GM18907 (cell line): Measurements from ENCODE around the gene ABAT.

Source experiments
- ATAC-seq: cut with Tn5 transposase; IDR thresholded peaks from one replicate; pipeline ENCODE4 v1.9.1; 2021; ENCODE audit warnings: mild to moderate bottlenecking, moderate library complexity; ENCODE audit not compliant: unreplicated experiment

Gene ABAT

DNA sequence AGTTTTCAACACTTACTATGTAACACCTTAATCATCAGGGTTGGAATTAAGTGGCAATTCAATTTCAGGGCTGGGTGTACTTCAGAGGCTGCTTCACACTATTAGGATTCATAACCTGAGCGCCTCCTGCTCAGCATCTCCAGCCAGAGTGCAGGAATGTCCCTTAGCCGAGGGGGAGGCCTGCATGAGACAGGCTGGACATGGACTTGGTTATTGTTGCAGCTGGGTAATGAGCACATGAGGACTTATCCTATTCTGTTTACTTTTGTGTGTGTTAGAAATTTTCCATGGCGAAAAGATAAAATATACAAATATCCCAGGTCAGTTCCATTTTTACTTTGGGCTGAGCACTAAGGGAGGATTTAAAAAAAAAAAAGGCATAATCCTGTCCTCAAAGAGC lies 133.6 kb downstream of the ABAT start:
- no peak for ATAC-seq

DNA sequence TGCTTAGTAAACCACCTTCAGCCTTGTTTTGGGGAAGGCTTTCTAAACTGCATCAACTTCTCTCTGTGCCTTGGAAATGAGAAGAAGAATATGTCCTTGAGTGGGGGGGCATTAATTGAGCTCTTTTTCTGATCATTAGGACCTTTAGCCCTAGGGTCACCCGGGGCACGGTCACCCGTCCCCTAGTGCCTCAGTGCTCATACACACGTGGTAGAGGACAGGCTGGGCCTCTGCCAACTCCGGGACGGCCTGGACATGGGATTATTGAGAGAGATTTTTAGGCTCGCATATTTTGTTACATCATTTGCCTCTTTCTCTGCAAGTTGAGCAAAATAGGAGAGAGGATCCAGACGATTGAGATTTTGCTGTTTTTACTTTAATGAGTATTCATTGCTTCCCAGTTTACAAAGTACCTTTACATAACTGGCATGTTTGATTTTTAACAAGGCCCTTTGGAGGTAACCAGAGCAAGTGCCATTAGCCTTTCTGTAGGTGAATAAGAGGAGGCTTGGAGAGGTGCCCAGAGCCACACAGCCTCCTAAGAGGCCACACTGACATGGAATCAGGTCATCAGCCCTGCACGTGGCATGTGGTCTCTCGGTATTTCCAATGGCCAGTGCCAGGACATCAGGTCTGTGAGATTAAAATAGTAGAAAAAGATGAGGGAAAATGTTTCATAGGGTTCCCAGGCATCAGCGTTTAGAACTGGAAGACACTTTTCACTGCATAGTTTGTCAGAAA lies 134.4 kb downstream of the ABAT start:
- ATAC-seq: no peak

DNA sequence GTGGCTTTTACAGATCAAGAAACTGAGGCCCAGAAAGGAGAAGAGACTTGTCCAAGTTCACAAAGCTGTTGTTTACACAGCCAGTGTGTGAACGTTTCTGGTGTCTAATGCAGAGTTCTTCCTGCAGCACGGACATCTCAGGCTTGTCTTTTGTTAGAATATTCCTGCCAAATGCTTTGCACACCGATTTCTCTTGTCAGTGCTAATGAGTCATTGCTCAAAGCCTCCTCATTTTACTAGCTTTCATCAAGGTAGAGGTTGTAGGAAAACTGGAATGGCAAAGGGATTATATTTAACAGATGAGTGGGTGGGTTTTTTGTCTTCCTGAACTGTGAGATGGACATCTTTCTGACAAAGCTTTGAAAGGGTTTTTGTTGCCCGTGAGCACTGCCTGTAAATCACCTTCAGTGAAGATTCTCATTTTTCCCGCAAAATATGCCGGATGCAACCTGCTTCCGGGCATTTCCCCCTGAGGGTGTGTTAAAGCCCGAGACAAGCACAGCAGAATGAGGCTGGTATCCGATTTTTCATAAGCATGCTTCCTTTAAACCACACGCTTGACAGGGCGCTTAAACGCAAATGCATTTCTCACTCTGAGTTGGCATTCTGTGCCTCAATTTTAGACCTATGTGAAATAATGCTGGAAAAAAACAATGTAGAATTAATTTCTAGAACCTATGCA lies 137.9 kb downstream of the ABAT start:
- no peak for ATAC-seq

DNA sequence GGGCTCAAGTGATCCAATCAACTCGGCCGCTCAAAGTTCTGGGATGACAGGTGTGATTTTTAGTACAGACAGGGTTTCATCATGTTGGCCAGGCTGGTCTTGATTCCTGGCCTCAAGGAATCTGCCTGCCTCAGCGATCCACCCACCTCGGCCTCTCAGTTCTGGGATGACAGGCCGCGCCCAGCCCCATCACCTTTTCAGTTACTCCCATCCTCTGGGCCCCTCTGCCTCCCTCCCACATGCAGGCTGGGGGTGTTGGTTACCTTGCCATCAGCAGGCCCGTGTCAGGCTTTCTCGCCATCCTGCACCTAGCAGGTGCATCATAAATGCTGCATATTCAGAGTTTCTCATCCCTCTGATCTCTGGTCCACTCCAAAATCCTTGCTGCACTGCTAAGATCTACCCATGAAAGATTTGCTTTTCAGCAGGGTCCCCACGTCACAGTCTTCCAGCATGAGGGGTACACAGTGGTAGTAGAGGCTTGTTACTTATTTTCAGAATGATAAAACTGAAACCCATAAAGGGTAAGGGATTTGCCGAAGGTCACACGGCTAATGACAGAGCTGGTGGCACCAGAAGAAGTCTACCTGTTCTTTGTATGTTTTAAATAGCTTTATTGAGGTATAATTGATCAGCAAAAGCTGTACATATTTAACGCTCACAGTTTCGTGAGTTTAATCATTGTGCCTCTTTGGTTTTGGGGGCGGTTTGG lies 139.8 kb downstream of the ABAT start:
- ATAC-seq: peak; percentile 39

DNA sequence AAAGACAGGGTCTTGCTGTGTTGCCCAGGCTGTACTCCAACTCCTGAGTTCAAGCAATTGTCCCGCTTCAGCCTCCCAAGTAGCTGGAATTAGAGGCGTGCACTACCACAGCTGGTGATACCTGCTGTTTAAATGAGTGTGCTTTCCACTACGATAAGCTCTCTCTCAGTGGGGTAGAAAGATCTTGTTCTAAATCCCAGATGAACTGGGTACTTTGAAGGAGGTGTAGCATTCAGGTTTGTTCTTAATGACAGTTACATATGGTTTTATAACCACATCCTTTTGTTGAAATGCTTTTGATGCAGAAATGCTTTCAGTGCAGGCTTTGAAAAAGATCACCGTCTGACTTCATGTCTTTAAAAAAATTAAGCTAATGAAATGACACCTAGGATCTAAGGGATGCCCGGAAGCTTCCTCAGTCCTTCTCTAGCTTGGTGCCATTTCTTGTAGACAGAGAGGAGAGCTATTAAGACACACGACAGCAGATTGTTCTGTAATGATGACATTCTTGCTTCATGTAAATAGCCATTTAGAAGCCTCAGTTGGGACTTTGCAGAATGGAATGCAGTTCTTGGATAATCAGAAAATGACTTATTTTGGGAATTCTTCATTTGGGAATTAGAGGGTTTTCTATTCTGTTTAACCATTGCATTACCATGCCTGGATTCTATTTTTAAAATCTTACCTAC lies 142.7 kb downstream of the ABAT start:
- ATAC-seq: no peak

DNA sequence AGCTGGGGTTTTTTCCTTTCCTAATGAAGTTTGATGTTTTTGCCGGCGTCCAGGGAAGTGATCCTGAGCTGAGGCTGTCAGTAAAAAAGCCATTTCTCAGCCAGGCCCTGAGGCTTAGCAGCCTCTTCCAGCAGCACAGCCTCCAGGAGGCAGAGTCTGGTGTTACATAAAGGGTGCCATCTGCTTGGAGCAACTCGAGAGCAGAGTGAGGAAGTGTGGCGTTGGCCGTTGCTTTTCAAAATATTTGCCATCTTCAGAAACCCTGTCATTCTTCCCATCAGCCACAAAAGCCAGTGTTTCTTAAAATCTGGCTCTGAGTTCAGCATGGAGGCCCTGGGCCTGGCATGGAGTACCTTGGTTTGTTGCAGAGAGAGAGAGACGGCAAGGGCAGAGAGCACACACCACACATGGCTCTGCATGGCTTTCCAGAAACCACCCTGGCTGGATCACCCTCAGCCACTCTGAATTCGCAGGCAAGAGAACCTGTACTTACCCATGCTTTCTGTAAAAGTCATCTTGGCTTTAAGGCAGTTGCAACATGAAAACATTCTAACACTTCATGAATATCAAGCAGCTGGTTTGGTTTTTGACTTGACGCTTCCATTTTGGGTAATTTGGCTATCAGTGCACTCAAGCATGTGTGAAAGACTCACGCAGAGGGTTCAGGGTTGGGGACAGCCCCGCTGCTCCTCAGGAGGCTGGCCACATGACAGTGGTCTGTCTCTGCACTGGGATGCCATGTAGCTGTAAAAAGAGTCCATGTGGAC lies 144.3 kb downstream of the ABAT start:
- peak; percentile 81 for ATAC-seq

DNA sequence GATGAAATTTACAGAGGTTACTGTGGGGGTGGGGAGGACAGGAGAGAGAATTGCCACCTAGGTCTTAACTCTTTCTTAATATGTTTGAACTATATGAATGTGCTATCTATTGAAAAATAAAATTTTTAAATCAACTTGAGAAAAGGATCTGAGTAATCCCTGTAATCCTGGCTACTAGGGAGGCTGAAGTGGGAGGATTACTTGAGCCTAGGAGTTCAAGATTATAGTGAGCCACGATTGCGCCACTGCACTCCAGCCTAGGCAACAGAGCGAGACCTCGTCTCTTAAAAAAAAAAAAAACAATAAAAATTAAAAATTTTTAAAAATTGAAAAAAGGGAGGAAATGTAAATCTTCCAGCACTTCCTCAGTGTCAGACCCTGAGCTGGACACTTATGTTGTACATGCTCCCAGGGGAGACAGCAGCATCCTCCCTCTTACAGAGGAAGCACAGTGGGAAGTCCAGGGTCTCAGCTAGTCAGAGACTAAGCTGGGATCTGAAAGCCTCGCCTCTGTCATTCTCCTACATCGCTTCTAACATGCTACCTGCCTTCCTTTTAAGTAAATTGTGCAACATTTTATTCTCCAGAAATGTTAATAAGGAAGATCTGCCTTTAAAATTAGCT lies 145.1 kb downstream of the ABAT start:
- ATAC-seq: no peak

DNA sequence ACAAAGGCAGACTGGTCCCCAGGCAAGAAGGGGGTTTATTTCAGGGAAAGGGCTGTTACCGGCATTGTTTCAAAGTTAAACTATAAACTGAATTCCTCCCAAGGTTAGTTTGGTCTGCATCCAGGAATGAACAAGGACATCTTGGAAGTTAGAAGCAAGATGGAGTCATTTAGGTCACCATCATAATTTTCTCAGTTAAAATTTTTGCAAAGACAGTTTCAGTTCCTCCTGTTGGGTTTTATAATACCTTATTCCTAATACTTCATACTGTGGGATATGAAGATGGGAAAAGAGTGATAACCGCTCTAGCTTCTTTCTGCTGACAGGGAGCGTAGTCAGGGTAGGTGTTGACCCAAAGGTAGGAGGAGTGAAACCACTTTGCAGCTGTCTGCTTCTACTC lies 148.0 kb downstream of the ABAT start:
- ATAC-seq: no peak

DNA sequence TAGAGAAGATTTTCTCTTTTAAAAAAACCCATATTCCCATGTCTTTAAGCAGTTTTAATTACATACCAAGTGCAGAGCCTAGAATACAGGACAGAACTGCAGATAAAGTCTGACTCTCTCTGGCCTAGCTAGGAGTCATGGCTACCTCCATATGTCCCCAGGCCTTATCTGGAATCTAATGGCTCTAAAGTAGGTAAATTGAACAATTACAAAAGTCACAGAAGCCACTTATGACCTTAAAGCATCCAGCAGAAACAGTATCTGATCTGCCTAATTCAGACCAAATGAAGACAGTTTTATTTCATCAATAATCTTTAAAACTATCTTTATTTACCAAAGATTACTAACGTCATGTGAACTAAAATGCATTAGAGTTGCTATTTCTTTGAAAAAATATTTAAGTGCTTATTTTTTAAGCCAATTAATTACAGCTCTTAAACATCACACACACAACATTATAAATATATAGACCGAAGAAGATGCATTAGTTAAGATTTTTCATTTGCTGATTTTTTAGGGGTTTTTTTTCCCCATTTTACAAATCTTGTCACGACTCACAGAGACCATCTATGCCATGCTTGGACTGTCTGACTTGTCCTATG lies 152.0 kb downstream of the ABAT start:
- no peak for ATAC-seq

DNA sequence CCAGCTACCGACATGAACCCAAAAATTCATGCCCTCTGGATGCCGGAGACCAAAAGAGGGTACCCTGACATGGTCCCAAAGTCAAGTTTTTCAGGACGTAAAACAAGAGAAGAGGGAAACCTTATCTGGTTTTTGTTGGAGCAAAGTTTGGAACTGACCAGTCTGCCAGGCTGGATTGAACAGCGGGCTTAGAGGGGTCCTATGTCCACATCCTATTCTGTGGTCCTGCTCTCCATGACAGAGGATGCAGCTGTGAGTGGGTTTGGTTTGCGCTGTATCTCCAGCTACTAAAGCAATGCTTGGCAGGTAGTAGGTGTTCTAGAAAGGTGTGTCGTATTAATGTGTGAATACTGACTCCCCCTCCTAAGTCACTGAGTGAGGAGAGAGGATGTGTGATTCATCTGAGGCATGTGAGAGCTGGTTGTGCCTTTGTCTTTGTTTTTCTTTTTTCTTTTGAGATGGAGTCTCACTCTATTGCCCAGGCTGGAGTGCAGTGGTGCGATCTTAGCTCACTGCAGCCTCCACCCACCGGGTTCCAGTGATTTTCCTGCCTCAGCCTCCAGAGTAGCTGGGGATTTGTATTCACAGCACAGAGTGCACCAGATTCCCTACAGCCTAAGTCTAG lies 154.2 kb downstream of the ABAT start:
- no peak for ATAC-seq

DNA sequence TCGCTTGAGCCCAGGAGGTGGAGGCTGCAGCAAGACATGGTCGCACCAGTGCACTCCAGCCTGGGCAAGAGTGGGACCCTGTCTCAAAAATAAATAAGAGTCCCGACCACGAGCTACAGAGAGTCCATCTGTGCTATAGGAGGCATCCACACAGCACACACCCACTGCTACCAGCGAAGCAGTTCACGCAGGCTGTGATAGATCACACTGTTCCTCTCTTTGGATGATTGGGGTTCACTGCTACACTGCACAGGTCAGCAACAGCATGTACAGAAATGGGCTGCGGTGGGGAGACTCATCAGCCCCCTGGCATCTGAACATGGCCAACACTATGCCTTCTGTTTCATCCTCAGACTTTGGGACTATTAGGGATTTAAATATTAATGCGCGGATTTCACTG lies 157.0 kb downstream of the ABAT start:
- no peak for ATAC-seq

DNA sequence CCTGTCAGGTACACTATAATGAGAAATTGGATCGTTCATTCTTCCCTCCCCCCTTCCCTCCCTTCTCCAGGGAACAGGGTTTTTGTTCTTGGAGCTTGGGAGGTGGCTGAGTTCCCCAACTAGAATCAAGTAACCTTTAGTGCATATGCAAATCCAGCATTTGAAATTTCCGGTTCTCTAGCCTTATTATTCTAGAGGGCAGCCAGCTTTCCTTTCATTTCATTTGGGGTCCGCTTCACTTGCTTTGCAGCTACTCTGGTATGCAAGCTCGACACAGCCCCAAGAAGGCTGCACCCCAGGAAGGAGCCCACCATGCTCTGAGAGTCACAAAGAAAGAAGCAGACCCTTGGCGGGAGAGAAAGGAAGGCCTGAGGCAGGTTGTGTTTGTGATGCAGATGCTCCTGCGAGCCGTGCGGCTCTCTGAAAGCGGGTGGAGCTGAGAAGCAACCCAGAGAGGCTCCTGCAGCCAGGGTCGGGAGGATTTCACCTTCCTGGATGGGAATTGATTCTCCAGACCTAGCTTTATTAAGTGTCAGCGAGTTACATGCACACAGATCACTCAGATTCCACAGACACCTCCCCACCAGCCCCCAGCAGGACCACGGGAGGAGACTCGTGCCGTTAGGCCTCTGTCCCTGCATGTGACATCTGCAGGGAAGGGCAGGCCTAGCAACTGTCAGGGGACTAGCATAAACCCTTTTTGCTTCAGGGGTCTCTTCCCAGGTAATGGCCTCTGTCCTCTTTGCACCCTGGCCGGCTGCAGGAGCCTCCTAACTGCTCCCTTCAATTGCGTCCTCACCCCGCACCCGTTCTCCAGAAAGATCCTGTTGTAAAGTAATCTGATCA lies 157.7 kb downstream of the ABAT start:
- no peak for ATAC-seq

DNA sequence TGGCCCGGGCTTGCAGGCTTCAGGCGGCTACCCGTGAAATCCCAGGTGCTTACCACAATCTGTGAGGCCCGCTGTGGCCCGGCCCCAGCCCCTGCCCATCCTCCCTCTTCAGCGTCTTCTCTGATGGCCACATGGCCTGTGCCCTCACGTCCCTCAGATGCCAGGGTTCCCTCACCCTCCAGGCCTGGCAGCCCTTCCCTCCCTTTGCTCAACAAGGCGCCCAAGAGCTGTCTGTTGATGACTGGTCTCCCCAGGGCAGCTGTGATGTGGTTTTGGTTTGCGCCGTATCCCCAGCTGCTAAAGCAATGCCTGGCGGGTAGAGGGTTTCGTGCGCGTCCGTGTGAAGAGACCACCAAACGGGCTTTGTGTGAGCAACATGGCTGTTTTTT lies 158.3 kb downstream of the ABAT start:
- no peak for ATAC-seq
